NCI-H1694 (cell line): Measurements from ENCODE around the gene DCTN1.

ENCODE experiments used
- DNase-seq: peaks from one replicate; lab custom pipeline; 2025; lab: John Stamatoyannopoulos, UW

Gene DCTN1

GRCh38 chr2:74413001-74413698, 33.0 kb upstream of the DCTN1 start:
- DNase-seq, result no peak

DNA sequence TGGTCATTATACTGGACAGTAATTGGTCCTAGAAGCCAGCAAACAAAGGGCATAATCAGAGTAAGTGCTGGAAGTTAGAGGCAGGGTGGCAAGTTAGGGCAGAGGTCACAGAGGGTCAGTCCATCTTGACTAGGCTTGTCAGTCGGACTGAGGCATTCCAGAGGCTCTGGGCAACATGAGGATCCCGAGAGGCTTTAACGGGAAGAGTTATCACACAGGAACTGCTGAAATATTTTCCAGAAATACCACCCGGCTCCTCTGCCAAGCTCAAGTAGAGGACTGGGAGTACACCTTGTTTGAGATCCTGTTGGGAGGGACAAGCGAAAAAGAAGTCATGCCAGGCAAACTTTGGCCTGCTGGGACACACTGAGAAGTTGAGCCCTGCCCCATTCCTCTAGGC, 27.6 kb upstream of the DCTN1 start:
- no peak for DNase-seq

- DNase-seq, result no peak
Observed at GRCh38 chr2:74406035-74406434, 25.9 kb upstream of the DCTN1 start.

DNA sequence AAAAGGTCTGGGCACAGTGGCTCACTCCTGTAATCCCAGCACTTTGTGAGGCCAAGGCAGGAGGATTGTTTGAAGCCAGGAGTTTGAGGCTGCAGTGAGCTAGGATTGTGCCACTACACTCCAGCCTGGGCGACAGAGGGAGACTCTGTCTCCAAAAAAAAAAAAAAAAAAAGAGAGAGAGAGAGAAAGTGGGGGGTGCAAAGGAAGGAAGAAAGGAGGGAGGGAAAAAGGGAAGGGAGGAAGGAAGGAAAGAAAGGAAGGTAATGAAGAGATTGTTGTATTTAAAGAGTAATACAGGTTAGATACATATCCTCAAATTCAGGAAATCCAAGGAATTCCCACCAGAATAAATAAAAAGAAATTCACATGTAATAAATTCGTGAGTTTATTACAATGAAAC, 21.8 kb upstream of the DCTN1 start:
- no peak for DNase-seq

GRCh38 chr2:74399785-74400184, 19.7 kb upstream of the DCTN1 start:
- DNase-seq, result peak; percentile 39

GRCh38 chr2:74396149-74396548, 16.0 kb upstream of the DCTN1 start:
- no peak for DNase-seq

GRCh38 chr2:74393525-74393924, 13.4 kb upstream of the DCTN1 start:
- DNase-seq, result no peak

DNA sequence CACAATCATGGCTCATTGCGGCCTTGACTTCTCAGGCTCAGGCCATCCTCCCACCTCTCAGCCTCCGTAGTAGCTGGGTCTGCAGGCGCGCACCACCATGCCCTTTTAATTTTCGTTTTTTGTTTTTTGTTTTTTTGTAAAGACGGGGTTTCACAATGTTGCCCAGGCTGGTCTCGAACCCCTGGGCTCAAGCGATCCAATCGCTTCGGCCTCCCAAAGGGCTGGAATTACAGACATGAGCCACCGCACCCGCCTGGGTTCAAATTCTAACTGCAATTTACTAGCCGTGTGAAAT, 12.3 kb upstream of the DCTN1 start:
- DNase-seq, result no peak

DNA sequence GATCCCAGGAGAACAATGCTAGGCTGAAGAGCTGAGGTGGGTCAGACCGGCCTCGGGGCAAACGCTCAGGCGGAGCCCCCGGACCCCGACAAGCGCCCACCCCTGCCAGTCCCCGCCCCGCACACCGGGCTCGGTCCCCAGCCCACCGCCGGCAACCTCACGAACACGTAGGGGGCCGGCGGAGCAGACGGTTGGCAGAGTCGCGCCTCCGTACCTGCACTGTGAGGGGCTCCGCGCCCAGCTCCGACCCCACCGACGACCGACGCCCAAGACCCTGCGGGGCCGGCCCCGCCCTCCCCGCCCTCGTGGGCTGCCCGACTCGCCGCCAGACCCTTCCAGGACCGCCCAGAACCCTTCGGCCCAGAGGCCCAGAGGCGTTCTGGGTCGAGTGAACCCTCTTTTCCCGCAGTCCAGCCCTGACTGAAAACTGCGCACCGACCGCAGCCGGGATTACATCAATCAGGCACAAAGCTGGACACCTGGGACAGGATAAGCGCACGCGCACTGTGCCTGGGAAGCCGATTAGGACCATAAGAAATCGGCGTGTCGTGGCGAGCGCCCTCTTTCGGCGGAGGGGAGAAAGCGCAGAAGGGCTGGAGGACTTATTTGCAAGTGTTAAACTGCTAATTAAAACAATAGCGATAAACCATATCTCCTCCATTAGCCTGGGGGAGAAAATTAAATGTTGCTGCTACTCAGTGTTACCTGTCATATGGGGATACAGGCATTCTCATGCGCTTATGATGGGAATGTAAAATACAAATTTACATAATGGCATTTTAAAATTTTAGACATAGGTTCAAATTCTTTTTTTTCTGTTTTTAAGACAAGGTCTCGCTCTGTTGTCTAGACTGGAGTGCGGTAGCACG, 11.7 kb upstream of the DCTN1 start:
- DNase-seq, result peak; percentile 88

DNA sequence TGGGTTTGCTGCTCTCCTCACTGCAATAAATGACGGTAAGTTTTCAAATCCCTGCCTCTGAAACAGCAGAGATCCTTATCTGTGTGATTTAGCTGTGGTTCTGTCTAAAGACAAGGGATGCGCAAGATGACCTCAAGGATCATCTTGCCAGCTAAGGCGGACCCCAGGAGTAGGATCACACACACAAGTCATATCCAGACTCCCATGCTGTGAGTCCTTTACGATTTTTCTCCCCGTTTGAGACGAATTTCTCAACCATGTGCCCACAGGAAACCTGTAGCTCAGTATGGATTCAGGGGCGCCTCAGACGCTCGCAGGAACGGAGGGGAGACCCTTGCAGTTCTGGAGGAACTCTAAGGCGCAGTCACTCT, 11.1 kb upstream of the DCTN1 start:
- DNase-seq, result no peak

DNA sequence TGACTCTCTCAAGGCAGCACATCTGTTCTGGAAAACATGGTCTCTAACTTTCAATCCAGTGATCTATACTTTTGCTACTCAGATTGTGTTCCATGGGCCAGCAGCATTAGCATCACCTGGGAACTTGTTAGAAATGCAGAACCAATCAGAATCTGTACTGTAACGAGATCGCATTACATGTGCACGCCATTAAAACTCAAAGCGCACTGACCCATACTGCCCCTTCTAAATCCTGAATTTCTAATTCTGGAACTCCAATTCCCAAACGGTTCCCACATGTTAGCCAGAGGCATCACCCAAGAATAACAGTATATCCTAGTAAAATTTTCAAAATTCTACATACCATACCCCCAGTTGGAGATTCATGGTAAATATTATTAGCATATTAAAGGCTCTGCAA, 10.5 kb upstream of the DCTN1 start:
- DNase-seq, result no peak

- DNase-seq, result no peak
Observed at GRCh38 chr2:74387346-74387745, 7.2 kb upstream of the DCTN1 start.

- DNase-seq, result no peak
Observed at GRCh38 chr2:74385396-74385795, 5.3 kb upstream of the DCTN1 start.

GRCh38 chr2:74384051-74384450, 3.9 kb upstream of the DCTN1 start:
- DNase-seq, result no peak

- no peak for DNase-seq
Observed at GRCh38 chr2:74383254-74383653, 3.1 kb upstream of the DCTN1 start.

- no peak for DNase-seq
Observed at GRCh38 chr2:74381751-74382150, 1.6 kb upstream of the DCTN1 start.

DNA sequence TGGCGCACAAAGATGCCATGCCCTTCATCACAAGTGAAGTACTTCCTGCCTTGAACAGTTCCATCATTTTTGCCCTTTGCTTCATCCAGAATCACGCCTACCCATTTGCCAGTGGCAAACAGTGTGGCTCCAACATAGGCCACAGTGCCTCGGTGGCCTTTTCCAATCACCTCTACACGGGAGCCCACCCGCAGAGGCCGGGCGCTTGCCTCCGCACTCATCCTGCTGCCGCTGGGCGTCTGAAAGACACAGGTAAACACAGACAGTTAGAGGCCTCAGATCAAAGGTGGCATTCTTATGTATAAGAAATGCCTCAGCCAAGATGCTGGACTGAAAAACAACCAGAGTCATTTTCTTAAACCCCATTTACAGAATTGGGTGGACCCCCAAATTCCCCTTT, 2.1 kb downstream of the DCTN1 start:
- DNase-seq, result no peak

GRCh38 chr2:74375838-74376237, 4.3 kb downstream of the DCTN1 start:
- no peak for DNase-seq

DNA sequence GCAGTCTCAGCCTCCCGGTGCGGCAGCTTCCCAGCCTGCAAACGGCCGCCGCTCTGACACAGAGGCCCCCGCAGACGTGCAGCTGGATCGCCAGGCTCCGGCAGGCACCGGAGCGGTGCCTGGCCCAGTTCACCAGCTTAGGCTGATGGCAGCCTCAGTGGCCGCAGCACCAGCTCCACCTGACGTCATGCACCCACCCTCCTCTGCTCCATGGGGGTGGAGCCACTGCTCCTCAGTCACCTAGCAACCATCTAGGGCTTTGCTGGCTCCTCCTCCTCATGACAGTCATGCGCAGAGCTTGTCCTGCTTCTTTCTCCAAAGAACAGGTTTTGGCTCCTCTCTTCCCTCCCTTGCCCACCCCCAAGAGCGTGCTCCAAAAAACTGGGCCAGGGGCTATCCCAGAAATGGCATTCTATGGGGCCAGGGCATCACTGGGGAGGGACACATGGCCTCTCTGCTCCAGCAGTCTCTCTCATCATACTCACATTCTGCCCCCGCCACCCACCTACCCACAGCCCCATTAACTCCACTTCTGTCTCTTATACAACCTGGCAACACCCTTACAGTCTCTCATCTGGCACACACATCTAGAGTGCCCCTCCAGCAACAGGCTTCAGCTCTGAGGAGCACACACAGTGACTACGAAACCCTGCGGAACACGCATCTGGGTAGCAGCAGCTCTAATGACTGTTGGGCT, 5.5 kb downstream of the DCTN1 start:
- peak; percentile 89 for DNase-seq

DNA sequence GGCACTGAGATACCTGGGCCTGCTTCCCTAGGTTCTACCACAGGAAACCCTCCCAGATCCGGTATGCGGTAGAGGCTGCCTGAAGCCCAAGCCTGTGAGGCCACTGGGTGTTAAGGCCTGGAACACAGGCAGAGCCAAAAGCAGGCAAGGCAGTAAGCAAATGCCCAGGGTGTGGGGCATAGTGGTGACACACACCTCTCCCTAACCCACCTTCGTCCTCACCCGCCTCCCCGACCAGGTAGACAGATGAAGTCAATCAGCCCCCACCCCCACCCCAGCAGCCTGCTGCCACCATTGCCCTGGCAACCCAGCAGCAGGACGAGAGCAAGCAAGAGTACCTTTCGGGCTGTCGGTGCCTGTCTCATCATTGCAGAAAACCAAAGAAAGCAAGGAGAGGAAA, 6.1 kb downstream of the DCTN1 start:
- DNase-seq, result no peak

GRCh38 chr2:74373221-74373676, 6.9 kb downstream of the DCTN1 start:
- DNase-seq, result no peak

DNA sequence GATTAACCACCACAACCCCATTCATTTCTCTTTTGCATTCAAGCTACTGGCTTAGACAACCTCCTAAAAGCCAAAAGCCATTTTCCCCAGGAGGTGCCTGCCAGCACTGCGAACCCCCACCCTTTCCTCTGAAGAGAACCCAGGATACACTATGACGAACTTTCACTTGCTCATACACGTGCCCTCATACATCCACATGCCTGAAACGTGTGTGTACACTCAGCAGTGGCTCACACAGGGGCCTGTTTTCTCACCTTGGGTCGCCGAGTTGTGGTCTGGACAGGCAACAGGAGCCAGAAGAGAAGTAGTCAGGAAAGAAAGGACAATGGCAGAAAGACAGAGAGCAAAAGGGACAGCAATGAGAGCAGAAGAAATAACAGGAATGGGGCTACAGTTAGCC, 7.4 kb downstream of the DCTN1 start:
- DNase-seq, result no peak

DNA sequence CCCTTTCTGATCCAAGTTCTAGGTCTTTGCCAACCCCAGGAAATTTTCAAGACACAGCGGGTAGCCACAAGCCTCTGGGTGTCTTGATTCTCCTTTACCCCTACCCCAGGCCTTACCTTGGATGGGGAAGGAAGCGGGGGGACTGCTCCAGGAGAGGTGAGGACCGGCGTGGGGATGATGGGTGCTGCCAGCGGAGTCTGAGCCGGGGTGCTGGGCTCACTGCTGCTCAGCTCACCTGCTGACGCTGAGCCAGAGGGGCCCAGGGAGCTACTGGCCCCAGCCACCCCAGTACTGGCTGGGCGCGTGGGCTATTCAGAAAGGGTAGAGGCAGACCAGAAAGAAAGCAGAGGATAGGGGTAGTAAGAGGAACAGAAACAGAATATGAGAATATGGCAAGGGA, 8.7 kb downstream of the DCTN1 start:
- no peak for DNase-seq
